GM21717 (cell line): ENCODE results near the gene MYB.
"Not testable (repeated sequence)": the region's sequence is repeated elsewhere in the genome, so short reads cannot be mapped to it uniquely, and the experiment has no call there.

Experiments
- ATAC-seq: cut with Tn5 transposase; IDR thresholded peaks from one replicate; pipeline ENCODE4 v1.9.1; 2021; ENCODE audit warnings: mild to moderate bottlenecking, moderate library complexity; ENCODE audit not compliant: unreplicated experiment

Gene MYB

DNA sequence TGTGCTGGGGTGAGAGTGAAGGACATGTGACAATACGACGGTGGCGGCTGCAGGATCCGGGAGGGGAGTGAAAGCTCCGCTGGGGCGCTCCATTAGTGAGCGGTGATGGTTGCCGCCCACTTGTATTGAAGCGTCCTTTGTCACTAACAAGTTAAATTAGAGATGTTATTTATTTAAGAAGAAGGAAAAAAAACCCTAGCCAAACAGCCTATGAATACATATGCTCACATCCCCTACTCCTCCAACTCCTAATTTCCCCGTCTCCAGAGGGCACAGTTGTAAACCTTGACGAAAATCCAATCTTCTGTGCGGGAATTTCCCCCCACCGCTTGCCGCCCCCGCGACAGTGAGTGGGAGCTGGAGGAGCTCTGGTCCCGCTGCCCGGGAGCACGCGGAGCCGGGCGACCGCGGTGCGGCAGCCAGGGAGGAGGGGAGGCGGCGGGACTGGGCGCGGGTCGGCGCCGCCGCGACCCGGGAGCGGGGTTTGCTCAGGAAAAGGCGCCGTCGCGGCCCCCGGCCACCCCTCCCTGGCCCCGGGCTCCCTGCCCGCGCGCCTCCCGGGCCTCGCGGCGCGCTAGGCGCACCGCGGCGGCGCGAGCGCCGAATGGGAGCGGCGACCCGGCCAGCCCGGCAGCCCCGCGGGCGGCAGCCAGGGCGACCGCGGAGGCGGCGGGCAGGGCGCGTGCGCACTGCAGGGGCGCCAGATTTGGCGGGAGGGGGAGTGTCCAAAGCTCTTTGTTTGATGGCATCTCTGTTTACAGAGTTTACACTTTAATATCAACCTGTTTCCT is at the start of gene MYB:
Gene MYB (plus strand): TSS at position 767 of the 791 bp plus-strand sequence. CDS start 206 bp downstream, outside the sequence.
- ATAC-seq, result peak; percentile 39

- ATAC-seq, result no peak
Observed at GRCh38 chr6:135132776-135133175, 48.3 kb upstream of the MYB start.

DNA sequence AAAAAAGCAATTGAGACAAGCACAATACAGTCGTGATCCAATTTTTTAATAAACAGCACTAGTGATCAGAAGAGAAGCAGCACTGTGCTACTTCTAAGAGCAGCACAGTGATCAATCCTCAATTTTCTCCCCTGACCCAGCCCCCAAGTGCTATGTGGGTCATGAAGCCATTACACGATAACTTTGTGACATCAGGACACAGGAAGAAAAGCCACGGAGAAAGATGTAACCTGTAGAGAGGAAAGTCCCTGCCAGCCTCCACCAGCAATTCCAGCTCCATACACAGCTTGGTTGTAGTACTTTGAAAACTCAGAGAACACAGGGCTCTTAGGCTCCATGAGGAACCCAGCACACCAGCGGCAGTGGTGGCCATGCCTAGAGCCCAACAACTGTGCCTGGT is 45.3 kb upstream of the MYB start:
- ATAC-seq, result no peak

- no peak for ATAC-seq
Observed at GRCh38 chr6:135137826-135138225, 43.3 kb upstream of the MYB start.

GRCh38 chr6:135141182-135141581 is 39.9 kb upstream of the MYB start:
- ATAC-seq, result no peak

DNA sequence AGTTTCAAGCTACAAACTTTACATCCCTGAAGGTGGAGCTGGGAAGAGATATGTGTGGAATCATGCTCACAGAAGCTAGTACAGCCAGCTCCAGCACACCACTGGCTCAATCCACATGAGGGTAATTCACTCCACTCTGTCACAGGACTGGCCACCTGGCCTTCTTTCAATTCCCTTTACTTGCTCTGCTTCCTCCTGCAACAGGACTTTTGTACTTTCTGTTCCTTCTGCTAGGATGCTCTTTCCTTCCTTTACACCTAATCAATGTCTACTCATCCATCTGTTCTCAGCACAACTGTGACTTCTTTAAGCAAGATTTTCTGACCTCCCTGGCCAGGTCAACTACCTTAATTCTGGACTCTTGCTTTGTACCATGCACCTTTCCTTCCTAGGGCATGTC is 39.4 kb upstream of the MYB start:
- no peak for ATAC-seq

DNA sequence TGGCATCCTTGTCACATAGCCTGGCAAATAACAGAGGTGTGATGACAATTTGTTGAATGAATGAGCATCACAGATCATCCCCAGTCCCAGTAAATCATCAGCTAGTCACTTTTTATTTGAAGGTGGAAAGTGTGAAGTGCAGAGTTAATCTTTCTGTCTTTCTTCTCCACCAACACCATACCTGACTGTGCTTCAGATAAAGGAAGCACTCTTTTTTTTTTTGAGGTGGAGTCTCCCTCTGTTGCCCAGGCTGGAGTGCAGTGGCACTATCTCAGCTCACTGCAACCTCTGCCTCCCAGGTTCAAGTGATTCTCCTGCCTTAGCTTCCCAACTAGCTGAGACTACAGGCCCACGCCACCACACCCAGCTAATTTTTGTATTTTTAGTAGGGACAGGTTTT is 38.9 kb upstream of the MYB start:
- not testable (repeated sequence) for ATAC-seq

GRCh38 chr6:135144673-135145062 is 36.4 kb upstream of the MYB start:
- no peak for ATAC-seq

GRCh38 chr6:135145063-135145800 is 35.9 kb upstream of the MYB start:
- ATAC-seq, result no peak

GRCh38 chr6:135146162-135146934 is 34.8 kb upstream of the MYB start:
- ATAC-seq, result no peak

DNA sequence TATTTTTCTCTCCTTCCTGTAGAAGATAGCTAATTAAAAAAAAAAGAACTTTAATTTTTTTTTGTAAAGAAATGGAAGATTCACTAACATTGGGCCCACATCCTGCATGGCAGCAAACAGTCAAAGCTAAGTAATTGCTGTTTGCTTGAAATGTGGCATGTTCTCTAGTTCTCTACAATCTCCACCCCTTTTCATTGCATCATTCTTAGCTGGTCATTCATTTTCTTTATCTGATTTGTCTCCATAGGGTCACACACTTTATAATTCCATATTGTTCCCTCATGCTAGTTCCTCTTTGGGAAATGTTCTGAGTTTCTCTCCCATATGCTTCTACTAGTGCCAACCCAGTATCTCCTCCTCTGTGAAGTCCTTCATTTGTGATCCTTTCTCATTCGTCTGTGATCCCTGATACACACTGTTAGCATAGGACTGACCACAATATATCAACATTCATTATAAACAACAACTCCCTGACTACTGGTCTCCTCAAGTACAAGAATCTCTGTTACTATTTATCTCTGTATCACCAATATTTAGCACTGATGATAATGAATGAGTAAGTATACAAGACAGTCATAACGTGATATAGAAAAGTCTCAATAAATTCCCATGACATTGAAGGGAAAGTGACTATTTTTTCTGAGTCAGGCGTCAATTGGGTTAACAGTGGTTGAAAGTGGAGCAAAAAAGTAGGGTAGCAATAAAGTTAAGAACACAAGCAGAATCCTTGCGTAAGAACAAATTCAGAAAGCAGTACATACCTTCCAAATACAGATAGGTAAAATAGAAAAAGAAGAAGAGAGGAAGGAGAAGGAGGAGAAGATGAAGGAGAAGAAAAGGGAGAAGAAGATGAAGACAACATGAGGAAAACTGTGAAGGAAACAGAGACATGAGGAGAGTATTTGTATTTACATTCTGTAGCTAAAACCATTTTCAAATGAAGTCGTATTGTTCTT is 33.2 kb upstream of the MYB start:
- no peak for ATAC-seq

GRCh38 chr6:135148889-135149288 is 32.2 kb upstream of the MYB start:
- ATAC-seq, result no peak

DNA sequence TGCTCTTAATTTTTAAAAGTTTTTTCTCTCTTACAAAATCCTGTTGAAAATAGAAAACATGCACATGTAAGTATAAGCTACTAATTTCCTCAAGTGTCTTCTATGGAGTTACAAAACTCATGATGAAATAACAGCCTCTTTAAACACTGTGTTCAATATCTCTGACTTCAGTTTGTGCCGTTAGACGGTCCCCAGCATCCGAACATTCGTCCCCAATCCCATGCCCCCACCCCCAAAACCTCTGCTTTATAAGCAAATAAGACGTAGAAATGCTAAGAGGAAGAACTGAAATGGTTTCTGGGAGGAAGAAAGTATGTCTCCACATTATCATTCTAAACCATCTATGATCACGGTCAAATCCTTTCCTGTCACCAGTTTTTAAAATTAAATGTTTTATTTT is 31.7 kb upstream of the MYB start:
- ATAC-seq, result no peak

DNA sequence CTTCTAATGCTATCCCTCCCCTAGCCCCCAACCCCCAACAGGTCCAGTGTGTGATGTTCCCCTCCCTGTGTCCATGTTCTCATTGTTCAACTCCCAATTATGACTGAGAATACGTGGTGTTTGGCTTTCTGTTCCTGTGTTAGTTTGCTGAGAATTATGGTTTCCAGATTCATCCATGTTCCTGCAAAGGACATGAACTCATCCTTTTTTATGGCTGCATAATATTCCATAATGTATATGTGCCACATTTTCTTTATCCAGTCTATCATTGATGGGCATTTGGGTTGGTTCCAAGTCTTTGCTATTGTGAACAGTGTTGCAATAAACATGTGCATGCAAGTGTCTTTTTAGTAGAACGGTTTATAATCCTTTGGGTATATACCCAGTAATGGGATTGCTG is 30.6 kb upstream of the MYB start:
- ATAC-seq, result not testable (repeated sequence)

GRCh38 chr6:135154125-135154524 is 27.0 kb upstream of the MYB start:
- ATAC-seq, result not testable (repeated sequence)

DNA sequence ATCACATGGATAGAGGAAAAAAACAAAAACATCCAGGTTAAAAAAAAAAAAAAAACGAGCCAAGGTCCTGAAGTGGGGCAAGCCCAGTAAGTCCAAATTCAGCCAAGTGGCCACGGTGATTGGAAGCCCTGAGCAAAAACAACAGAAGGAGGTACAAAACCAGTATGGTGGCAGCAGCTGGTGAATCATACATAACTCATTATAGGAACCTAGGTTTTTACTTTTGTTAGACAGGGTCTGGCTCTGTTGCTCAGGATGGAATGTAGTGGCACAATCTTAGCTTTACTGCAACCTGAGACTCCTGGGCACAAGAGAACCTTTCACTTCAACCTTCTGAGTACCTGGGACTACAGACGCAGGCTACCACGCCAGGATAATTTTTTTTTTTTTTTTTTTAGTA is 22.7 kb upstream of the MYB start:
- ATAC-seq, result no peak

GRCh38 chr6:135159531-135159930 is 21.6 kb upstream of the MYB start:
- ATAC-seq, result peak; percentile 45

DNA sequence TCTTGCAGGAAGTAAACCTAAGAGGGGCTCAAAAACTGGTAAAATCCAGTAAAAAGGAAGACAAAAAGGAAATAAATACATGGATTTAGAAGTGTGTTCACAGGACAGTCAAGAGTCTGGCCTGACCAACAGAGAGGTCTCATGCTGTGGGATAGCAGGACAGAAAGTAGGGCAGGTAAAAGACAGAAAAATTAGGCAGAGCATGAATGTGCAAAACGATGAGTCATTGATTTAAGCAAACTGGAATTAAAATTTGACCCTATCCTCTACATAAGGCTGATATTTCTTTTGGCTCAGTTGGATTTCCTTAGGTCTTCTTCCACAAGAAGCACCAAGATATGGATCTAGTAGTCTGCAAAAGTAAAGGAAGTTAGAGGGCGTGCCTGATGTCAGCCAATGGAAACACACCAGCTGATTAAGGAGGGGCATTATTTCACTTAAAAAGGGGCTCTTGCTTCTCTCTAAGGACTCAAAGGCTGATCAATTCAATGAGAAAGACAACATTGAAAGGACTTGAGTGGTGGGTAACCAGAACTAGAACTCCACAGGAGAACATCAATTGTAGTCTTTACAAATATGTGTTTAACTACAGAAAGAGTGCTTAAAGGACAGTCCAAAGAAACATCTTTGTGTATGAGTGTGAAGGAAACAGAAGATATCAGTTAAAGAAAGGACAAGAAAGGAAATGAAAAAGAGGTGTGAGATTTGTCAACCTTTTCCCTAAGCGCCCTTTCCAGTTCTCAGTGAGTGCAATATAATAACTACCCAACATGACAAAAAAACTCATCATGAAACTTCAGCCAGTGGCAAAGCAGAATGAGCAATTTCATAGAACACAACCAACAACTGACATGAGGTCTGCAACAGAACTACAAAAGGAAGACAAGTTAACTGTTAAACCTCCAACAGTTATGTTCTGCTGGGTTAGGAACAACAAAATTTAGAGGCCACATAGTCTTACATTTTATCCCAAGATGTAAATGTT is 19.4 kb upstream of the MYB start:
- no peak for ATAC-seq
